HG02885 (cell line): ENCODE results near the gene RAG1.
A peak's percentile ranks its signal among the peaks of the same experiment; 100 is the strongest.
"Not testable (repeated sequence)": the region's sequence is repeated elsewhere in the genome, so short reads cannot be mapped to it uniquely, and the experiment has no call there.

Source experiments
- ATAC-seq: cut with Tn5 transposase; IDR thresholded peaks from one replicate; pipeline ENCODE4 v1.9.1; 2021; ENCODE audit warnings: mild to moderate bottlenecking; ENCODE audit not compliant: unreplicated experiment, poor library complexity

RAG1 gene

GRCh38 chr11:36567694-36568093, at the start of gene RAG1:
Gene RAG1, plus strand, starts transcription at chr11:36568007. Its CDS starts 5,298 bp downstream, at chr11:36573305.
- no peak for ATAC-seq

GRCh38 chr11:36530840-36531239, 37.0 kb upstream of the RAG1 start:
- no peak for ATAC-seq

- ATAC-seq, result no peak
Observed at GRCh38 chr11:36532941-36533601, 34.7 kb upstream of the RAG1 start.

GRCh38 chr11:36534276-36534840, 33.4 kb upstream of the RAG1 start:
- no peak for ATAC-seq

GRCh38 chr11:36540998-36541397, 26.8 kb upstream of the RAG1 start:
- ATAC-seq, result peak; percentile 98

- no peak for ATAC-seq
Observed at GRCh38 chr11:36550385-36551115, 17.3 kb upstream of the RAG1 start.

GRCh38 chr11:36557390-36557789, 10.4 kb upstream of the RAG1 start:
- not testable (repeated sequence) for ATAC-seq

GRCh38 chr11:36557991-36558390, 9.8 kb upstream of the RAG1 start:
- no peak for ATAC-seq

- peak; percentile 98 for ATAC-seq
Observed at GRCh38 chr11:36558571-36559413, 9.0 kb upstream of the RAG1 start.

GRCh38 chr11:36564376-36565030, 3.3 kb upstream of the RAG1 start:
- peak; percentile 85 for ATAC-seq

- ATAC-seq, result no peak
Observed at GRCh38 chr11:36565031-36565610, 2.7 kb upstream of the RAG1 start.

GRCh38 chr11:36566407-36567053, 1.3 kb upstream of the RAG1 start:
- ATAC-seq, result no peak

GRCh38 chr11:36569095-36569494, 1.3 kb downstream of the RAG1 start:
- no peak for ATAC-seq

GRCh38 chr11:36574486-36574885, 6.7 kb downstream of the RAG1 start:
- no peak for ATAC-seq

- ATAC-seq, result no peak
Observed at GRCh38 chr11:36577373-36577772, 9.6 kb downstream of the RAG1 start.

- ATAC-seq, result no peak
Observed at GRCh38 chr11:36577859-36578258, 10.1 kb downstream of the RAG1 start.

- no peak for ATAC-seq
Observed at GRCh38 chr11:36578458-36578857, 10.7 kb downstream of the RAG1 start.

GRCh38 chr11:36581536-36581935, 13.7 kb downstream of the RAG1 start:
- ATAC-seq, result no peak

- no peak for ATAC-seq
Observed at GRCh38 chr11:36583667-36584066, 15.9 kb downstream of the RAG1 start.
